MM.1S (cell line): ENCODE measurements around the gene FAM72D.
"Not testable (repeated sequence)": the region's sequence is repeated elsewhere in the genome, so short reads cannot be mapped to it uniquely, and the experiment has no call there.

Experiments used
- EZH2 ChIP-seq: fragments of 300-600 bp; sonication (generic); optimal IDR thresholded peaks from 2 replicates; pipeline ENCODE3; 2017; ENCODE audit warnings: low read depth, mild to moderate bottlenecking, antibody characterized with exemption, low read length, mixed read lengths
- EZH2phosphoT487 ChIP-seq: fragments of 300-600 bp; sonication (generic); IDR thresholded peaks from 2 replicates; pipeline ENCODE4 v1.6.1; 2018; ENCODE audit warnings: antibody characterized with exemption, low read length
- TF ChIP-seq, protein P1 (sequence below): fragments of 300-600 bp; sonication (generic); IDR thresholded peaks from 2 replicates; pipeline ENCODE4 v1.5.1; 2016; ENCODE audit warnings: antibody characterized with exemption, low read length, mixed read lengths

DNA sequence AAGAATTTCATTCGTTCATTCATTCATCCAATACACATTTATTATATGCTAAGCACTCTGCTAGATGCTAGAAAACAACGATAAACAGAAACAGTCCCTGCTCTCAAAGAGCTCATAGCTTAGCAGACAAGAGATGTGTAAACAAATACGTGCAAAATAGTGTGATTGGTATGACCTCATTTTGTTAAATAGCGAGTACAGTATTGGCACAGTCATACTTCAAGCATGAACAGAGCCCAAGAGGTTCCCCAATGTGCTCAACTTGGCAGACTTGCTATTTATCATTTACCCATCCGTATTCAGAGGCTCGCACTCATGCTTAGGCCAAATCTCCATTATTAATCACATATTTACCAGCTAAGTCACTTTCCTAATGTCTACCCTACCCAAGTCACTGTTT, 24.2 kb upstream of the FAM72D start:
- TF ChIP-seq, protein P1, sequence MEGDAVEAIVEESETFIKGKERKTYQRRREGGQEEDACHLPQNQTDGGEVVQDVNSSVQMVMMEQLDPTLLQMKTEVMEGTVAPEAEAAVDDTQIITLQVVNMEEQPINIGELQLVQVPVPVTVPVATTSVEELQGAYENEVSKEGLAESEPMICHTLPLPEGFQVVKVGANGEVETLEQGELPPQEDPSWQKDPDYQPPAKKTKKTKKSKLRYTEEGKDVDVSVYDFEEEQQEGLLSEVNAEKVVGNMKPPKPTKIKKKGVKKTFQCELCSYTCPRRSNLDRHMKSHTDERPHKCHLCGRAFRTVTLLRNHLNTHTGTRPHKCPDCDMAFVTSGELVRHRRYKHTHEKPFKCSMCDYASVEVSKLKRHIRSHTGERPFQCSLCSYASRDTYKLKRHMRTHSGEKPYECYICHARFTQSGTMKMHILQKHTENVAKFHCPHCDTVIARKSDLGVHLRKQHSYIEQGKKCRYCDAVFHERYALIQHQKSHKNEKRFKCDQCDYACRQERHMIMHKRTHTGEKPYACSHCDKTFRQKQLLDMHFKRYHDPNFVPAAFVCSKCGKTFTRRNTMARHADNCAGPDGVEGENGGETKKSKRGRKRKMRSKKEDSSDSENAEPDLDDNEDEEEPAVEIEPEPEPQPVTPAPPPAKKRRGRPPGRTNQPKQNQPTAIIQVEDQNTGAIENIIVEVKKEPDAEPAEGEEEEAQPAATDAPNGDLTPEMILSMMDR: not testable (repeated sequence)
- not testable (repeated sequence) for TF ChIP-seq EZH2, EZH2phosphoT487
